GM12891 (cell line): ENCODE measurements around the gene RASA1.

Source experiments
- PAX5 ChIP-seq: IDR thresholded peaks from 2 replicates; pipeline ENCODE4 v1.6.1; 2011; ENCODE audit warnings: low read length, moderate library complexity, mild to moderate bottlenecking; ENCODE audit not compliant: insufficient read depth, severe bottlenecking
- POLR2A ChIP-seq: IDR thresholded peaks from 2 replicates; pipeline ENCODE4 v1.6.1; 2011; ENCODE audit warnings: low read depth, low read length, control low read depth
- POLR2AphosphoS5 ChIP-seq: IDR thresholded peaks from 2 replicates; pipeline ENCODE4 v1.6.1; 2011; ENCODE audit warnings: low read depth, low read length, control low read depth
- POU2F2 ChIP-seq: IDR thresholded peaks from 2 replicates; pipeline ENCODE4 v1.6.1; 2011; ENCODE audit warnings: low read depth, mild to moderate bottlenecking, control low read depth, low read length, moderate library complexity
- SPI1 ChIP-seq: IDR thresholded peaks from 2 replicates; pipeline ENCODE4 v1.6.1; 2011; ENCODE audit warnings: low read depth, low read length, control low read depth
- TAF1 ChIP-seq: IDR thresholded peaks from 2 replicates; pipeline ENCODE4 v1.6.1; 2011; ENCODE audit warnings: low read depth, low read length, control low read depth

GRCh38 chr5:87411973-87412629 lies 144.4 kb downstream of the RASA1 start:
- TF ChIP-seq POLR2AphosphoS5 (no peak), POLR2A (no peak), TAF1 (no peak), SPI1 (no peak), POU2F2 (no peak), PAX5 (no peak)
